ENCODE results near the gene CCDC17.

CCDC17 gene

GRCh38 chr1:45574105-45574626, 49.7 kb downstream of the CCDC17 start:
- no peak for DNase-seq

- no peak for DNase-seq
Measured at GRCh38 chr1:45573231-45573804, 50.5 kb downstream of the CCDC17 start.

- no peak for DNase-seq
Measured at GRCh38 chr1:45570631-45571030, 53.2 kb downstream of the CCDC17 start.
